Spleen (tissue), 11 donors: Measurements from ENCODE around the gene EXOC1L. TPM values are rescaled to one million over a fixed set of nuclear protein-coding genes. Genes with fewer than 3 reads are reported as not detected.

ENCODE experiments used
- DNase-seq: peaks from one replicate; pipeline ENCODE4 v3.0.0-alpha.2; 2020
- H3K27ac ChIP-seq, 8 donors: fragments of 200-600 bp; sonication (generic) in 7 of 8; 1 replicate in 4 of 8; 2 replicates in 4 of 8; pipeline versions ENCODE4 v1.5.0 to v1.8.0; 2016 to 2021; ENCODE audit warnings: inconsistent platforms in 4 of 8, mild to moderate bottlenecking in 4 of 8, moderate library complexity in 1 of 8
- H3K27me3 ChIP-seq, 7 donors: fragments of 200-600 bp; sonication (generic) in 6 of 7; replicated peaks in 1 of 7; 1 replicate in 4 of 7; 2 replicates in 3 of 7; pipeline versions ENCODE4 v1.5.0 to v1.8.0; 2016 to 2021; ENCODE audit warnings: inconsistent platforms in 3 of 7, mild to moderate bottlenecking in 1 of 7
- H3K36me3 ChIP-seq, 6 donors: fragments of 200-600 bp; sonication (generic) in 5 of 6; 1 replicate in 4 of 6; 2 replicates in 2 of 6; pipeline versions ENCODE4 v1.5.0 to v1.8.0; 2016 to 2021; ENCODE audit warnings: inconsistent platforms in 2 of 6
- H3K4me1 ChIP-seq, 6 donors: fragments of 200-600 bp; sonication (generic) in 5 of 6; 1 replicate in 3 of 6; 2 replicates in 3 of 6; pipeline versions ENCODE4 v1.5.0 to v1.8.0; 2016 to 2021; ENCODE audit warnings: inconsistent platforms in 3 of 6
- H3K4me3 ChIP-seq, 8 donors: fragments of 200-600 bp; sonication (generic) in 7 of 8; 1 replicate in 4 of 8; 2 replicates in 4 of 8; pipeline versions ENCODE4 v1.5.0 to v1.8.0; 2016 to 2021; ENCODE audit warnings: inconsistent platforms in 4 of 8, mild to moderate bottlenecking in 4 of 8, moderate library complexity in 2 of 8
- H3K9me3 ChIP-seq, 8 donors: fragments of 200-600 bp; sonication (generic) in 7 of 8; 1 replicate in 4 of 8; 2 replicates in 4 of 8; pipeline versions ENCODE4 v1.5.0 to v1.8.0; 2016 to 2021; ENCODE audit warnings: inconsistent platforms in 4 of 8
- POLR2A ChIP-seq, 3 donors: fragments of 450-650 bp; IDR thresholded peaks; one replicate each; pipeline ENCODE4 v1.5.1; 2017; ENCODE audit warnings: antibody characterized with exemption in 3 of 3, mild to moderate bottlenecking in 1 of 3
- POLR2AphosphoS5 ChIP-seq, 3 donors: sonication (generic); formaldehyde crosslinking; IDR thresholded peaks; one replicate each; pipeline ENCODE4 v1.5.1; 2017; ENCODE audit warnings: antibody characterized with exemption in 3 of 3
- WGBS, 5 donors: extraction: QIAGEN DNeasy Blood & Tissue Kit in 3 of 5; methylation state at CpG; one replicate each; pipeline versions ENCODE4 v1.1.5 to v1.1.7; 2013 to 2018; 5-methylcytosine and 5-hydroxymethylcytosine counted together
- intact Hi-C: fragments of 100-400 bp; cut with DNase I; formaldehyde crosslinking; loops from one replicate; pipeline ENCODE4 v1.15.0; 2023; ENCODE audit warnings: low total_unique reads
- polyA plus RNA-seq, 3 donors: library from polyadenylated mRNA; stranded (reverse); fragments of 200-250 nt; gene quantifications; one replicate each; pipeline ENCODE4 v1.2.1, GENCODE V29; 2013
- total RNA-seq, 7 donors: library from RNA; depleted of rRNA in 3 of 7; stranded (reverse); fragments of >200 nt in 3 of 7; fragmentation: NEBNext Ultra II Directional in 4 of 7; extraction: Animal tissue kit (Norgen Biotek cat#: 25700) in 4 of 7; gene quantifications; one replicate each; pipeline versions ENCODE4 v1.1.0 to v1.2.1, GENCODE V29; 2016 to 2021
- TF ChIP-seq, protein P1 (sequence below), 11 experiments: fragments of 200-600 bp in 7 of 11; fragments of 450-650 bp in 4 of 11; sonication (generic) in 4 of 11; IDR thresholded peaks in 8 of 11; conservative IDR thresholded peaks in 3 of 11; 1 replicate in 7 of 11; 2 replicates in 4 of 11; pipeline versions ENCODE4 v1.4.0 to v1.8.0; 2016 to 2021; ENCODE audit warnings: antibody characterized with exemption in 11 of 11, inconsistent platforms in 4 of 11, mild to moderate bottlenecking in 1 of 11
- donor health status: healthy with polysubstance abuse.
- donor health status: DM: no; HTN: no; CAD: no; lungs with moderate emphysema.
- donor health status: DM: no; HTN: no; CAD: no.
- donor health status: Bipolar disorder and iron deficiency.
- donor health status: healthy.
- donor health status: DM: no; HTN: no; CAD: no.
- donor health status: DM: yes; HTN: yes; CAD: no.

EXOC1L gene
- total and polyA plus RNA-seq, 10 donors: not detected

DNA sequence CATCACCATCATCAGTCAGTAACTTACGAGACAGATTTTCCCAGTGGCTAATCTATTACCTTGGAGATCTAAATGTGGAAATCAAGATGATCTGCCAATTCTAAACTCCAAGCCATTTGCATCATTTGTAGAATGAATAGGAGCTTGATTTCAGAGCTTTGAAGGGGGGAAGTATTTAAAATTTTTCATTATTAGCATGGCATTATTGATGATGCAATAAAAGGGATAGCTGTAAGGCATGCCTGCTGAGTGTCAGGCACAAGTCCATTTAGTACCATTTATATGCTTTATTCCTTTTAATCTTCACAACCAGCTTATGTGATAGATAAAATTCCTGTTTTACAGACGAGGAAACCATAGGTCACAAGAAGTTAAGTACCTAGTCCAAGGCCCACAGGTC is 5.3 kb downstream of the EXOC1L start:
- no peak for DNase-seq
- Histone ChIP-seq H3K4me1 (no peaks in the 10 kb centered on the region), H3K27me3 (peaks cover 0 to 40% (median 0%) of the 10 kb centered on the region in 7 donors), H3K9me3 (no peaks in the 10 kb centered on the region), H3K27ac (no peak overlapping the region), H3K4me3 (no peak overlapping the region), H3K36me3 (no peaks in the 10 kb centered on the region)
- intact Hi-C loops: no loop called here
- WGBS, 5 donors: 64 to 74% (median 70%) methylated on average over 2 of the region's 2 CpGs
- no peak for TF ChIP-seq POLR2A (IDR thresholded peaks at IDR 0.05)
- TF ChIP-seq POLR2AphosphoS5 (IDR thresholded peaks at IDR 0.05): no peak
- TF ChIP-seq, protein P1, sequence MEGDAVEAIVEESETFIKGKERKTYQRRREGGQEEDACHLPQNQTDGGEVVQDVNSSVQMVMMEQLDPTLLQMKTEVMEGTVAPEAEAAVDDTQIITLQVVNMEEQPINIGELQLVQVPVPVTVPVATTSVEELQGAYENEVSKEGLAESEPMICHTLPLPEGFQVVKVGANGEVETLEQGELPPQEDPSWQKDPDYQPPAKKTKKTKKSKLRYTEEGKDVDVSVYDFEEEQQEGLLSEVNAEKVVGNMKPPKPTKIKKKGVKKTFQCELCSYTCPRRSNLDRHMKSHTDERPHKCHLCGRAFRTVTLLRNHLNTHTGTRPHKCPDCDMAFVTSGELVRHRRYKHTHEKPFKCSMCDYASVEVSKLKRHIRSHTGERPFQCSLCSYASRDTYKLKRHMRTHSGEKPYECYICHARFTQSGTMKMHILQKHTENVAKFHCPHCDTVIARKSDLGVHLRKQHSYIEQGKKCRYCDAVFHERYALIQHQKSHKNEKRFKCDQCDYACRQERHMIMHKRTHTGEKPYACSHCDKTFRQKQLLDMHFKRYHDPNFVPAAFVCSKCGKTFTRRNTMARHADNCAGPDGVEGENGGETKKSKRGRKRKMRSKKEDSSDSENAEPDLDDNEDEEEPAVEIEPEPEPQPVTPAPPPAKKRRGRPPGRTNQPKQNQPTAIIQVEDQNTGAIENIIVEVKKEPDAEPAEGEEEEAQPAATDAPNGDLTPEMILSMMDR (IDR thresholded peaks at IDR 0.05 in 8 of 11, conservative IDR thresholded peaks at IDR 0.05 in 3 of 11): no peak

DNA sequence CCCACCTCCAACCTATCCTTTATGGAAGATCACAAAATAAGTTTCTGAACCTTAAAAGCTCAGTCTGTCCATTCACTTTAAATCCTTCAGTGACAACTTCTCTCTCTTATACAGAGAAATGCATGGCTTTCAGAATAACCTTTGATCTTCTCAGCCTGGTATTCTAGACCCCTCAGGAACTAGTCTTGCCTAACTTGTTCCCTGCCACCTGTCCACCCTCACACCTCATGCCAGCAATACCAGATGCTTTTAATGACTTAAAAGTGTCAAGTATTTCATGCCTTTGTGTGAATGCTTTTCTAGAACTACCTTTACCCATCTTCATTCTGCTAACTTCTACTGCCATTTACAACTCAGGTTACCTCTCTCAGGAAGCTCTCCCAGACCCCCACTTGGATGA is 7.4 kb downstream of the EXOC1L start:
- no peak for DNase-seq
- no peak overlapping the region for H3K27ac ChIP-seq
- intact Hi-C loops: no loop called here
- no peaks in the 10 kb centered on the region for H3K9me3 ChIP-seq
- peaks cover 0 to 30% (median 0%) of the 10 kb centered on the region in 7 donors for H3K27me3 ChIP-seq
- TF ChIP-seq POLR2A (IDR thresholded peaks at IDR 0.05) (no peak), POLR2AphosphoS5 (IDR thresholded peaks at IDR 0.05) (no peak)
- TF ChIP-seq, protein P1 (IDR thresholded peaks at IDR 0.05 in 8 of 11, conservative IDR thresholded peaks at IDR 0.05 in 3 of 11): no peak
- no peaks in the 10 kb centered on the region for H3K36me3 ChIP-seq
- no peaks in the 10 kb centered on the region for H3K4me1 ChIP-seq
- H3K4me3 ChIP-seq: no peak overlapping the region

DNA sequence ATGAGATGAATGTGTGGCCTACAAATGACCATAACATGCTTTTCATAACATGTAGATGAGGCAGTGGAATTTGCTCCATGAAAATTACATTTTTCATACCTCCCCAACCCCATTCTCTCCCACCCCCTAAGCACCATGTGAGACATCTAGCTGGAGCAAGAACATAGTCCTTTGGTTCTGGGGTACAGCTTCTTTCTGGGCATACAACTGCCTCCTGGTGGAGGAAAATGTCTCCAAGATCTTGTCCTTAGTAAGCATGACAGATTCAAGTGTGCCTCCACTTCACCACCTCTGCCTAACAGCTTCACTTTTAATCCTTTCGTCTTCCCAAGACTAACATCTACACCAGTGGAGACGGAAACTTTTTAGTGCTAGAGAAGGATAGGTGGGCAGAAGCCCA is 8.0 kb downstream of the EXOC1L start:
- intact Hi-C loops: no loop called here
- Histone ChIP-seq H3K27ac (no peak overlapping the region), H3K27me3 (peaks cover 0 to 24% (median 0%) of the 10 kb centered on the region in 7 donors), H3K4me3 (no peak overlapping the region), H3K36me3 (no peaks in the 10 kb centered on the region), H3K4me1 (no peaks in the 10 kb centered on the region), H3K9me3 (no peaks in the 10 kb centered on the region)
- WGBS, 5 donors: 58 to 71% (median 66%) methylated on average over 2 of the region's 2 CpGs
- TF ChIP-seq POLR2AphosphoS5 (IDR thresholded peaks at IDR 0.05) (no peak), POLR2A (IDR thresholded peaks at IDR 0.05) (no peak)
- TF ChIP-seq, protein P1 (IDR thresholded peaks at IDR 0.05 in 8 of 11, conservative IDR thresholded peaks at IDR 0.05 in 3 of 11): no peak
- no peak for DNase-seq

DNA sequence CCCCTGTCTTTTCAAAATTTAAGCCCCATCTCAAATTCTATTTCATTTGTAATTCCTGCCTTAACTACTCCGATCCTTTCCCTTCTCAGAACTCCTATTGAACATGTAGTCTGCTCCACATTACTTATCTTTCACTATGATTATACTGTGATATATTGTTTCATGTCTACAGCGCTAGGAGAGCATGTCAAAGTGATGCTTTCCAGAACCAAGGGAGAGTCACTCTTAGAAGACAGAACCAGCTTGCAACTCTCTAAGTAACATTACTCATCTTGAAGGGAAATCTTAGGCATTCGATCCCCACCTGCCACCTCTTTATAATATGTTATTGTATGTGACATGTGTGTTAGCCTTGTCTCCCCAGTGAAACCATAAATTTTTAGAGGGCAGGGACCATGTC is 10.5 kb downstream of the EXOC1L start:
- intact Hi-C loops: no loop called here
- DNase-seq: no peak
- 75 to 86% (median 80%) methylated on average over 3 of the region's 3 CpGs for WGBS, 5 donors
- Histone ChIP-seq H3K9me3 (no peaks in the 10 kb centered on the region), H3K4me3 (no peak overlapping the region), H3K36me3 (no peaks in the 10 kb centered on the region), H3K27ac (no peak overlapping the region), H3K4me1 (no peaks in the 10 kb centered on the region), H3K27me3 (peaks cover 0 to 23% (median 0%) of the 10 kb centered on the region in 7 donors)
- TF ChIP-seq POLR2AphosphoS5 (IDR thresholded peaks at IDR 0.05) (no peak), POLR2A (IDR thresholded peaks at IDR 0.05) (no peak)
- TF ChIP-seq, protein P1 (IDR thresholded peaks at IDR 0.05 in 8 of 11, conservative IDR thresholded peaks at IDR 0.05 in 3 of 11): no peak
